ENCODE results near the gene INTS11. TPM values are rescaled to one million over a fixed set of nuclear protein-coding genes. Genes with fewer than 3 reads are reported as not detected.

Gene INTS11
- total and polyA plus RNA-seq, 2 experiments from 2014 or later = 102 to 161 TPM

DNA sequence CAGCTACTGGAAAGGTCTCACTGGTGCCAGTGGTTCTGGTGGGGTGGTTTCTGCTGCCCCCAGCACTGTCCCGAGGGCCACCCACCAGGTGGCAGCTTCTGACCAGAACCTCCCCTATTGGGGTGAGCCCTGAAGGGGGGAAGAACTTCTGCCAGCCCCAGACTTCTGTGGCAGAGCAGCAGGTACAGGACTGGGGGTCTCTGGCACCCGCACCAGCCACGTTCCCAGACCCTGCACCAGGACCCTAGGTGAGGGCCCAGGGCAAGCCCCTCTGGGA is 14.4 kb downstream of the INTS11 start:
- no peaks in the 10 kb centered on the region for H3K9me2 ChIP-seq (ENCODE audit: insufficient read depth)
- Mint-ChIP-seq H3K4me1 (peaks cover 19% of the 10 kb centered on the region; the same call in 2 of the 3 replicates), H3K27ac (no peak overlapping the region), H3K27me3 (ENCODE audit: insufficient read depth, low read depth, poor library complexity) (peaks cover 21% of the 10 kb centered on the region), H3K4me3 (peak overlapping the region; percentile 78; the same call in 2 of the 3 replicates), H3K36me3 (ENCODE audit: low read depth) (peaks cover 26% of the 10 kb centered on the region), H3K9me3 (no peaks in the 10 kb centered on the region)
- H3K79me2 ChIP-seq (replicated peaks; ENCODE audit: insufficient read depth) = peaks cover 5% of the 10 kb centered on the region; the same call in 1 of the 2 replicates
- H3K27me3 ChIP-seq (ENCODE audit: insufficient read depth) = no peaks in the 10 kb centered on the region
- peak overlapping the region; percentile 90; the same call in 1 of the 2 replicates for H3K4me3 ChIP-seq
- peak overlapping the region; percentile 90; the same call in 1 of the 2 replicates for H3K4me2 ChIP-seq
- H3K27ac ChIP-seq (ENCODE audit: low read depth) = no peak overlapping the region
- peaks cover 16% of the 10 kb centered on the region for H3F3A ChIP-seq (replicated peaks; ENCODE audit: low read depth)
- DNase-seq (ENCODE audit: low spot score) (no peak), ATAC-seq (no peak)
- H3K36me3 ChIP-seq (ENCODE audit: insufficient read depth) = peaks cover 8% of the 10 kb centered on the region; the same call in 1 of the 2 replicates
- no peak for TF ChIP-seq CREB1 (CRISPR knock-in tag; IDR thresholded peaks at IDR 0.05; ENCODE audit: low read depth)
- TF ChIP-seq, protein P1, sequence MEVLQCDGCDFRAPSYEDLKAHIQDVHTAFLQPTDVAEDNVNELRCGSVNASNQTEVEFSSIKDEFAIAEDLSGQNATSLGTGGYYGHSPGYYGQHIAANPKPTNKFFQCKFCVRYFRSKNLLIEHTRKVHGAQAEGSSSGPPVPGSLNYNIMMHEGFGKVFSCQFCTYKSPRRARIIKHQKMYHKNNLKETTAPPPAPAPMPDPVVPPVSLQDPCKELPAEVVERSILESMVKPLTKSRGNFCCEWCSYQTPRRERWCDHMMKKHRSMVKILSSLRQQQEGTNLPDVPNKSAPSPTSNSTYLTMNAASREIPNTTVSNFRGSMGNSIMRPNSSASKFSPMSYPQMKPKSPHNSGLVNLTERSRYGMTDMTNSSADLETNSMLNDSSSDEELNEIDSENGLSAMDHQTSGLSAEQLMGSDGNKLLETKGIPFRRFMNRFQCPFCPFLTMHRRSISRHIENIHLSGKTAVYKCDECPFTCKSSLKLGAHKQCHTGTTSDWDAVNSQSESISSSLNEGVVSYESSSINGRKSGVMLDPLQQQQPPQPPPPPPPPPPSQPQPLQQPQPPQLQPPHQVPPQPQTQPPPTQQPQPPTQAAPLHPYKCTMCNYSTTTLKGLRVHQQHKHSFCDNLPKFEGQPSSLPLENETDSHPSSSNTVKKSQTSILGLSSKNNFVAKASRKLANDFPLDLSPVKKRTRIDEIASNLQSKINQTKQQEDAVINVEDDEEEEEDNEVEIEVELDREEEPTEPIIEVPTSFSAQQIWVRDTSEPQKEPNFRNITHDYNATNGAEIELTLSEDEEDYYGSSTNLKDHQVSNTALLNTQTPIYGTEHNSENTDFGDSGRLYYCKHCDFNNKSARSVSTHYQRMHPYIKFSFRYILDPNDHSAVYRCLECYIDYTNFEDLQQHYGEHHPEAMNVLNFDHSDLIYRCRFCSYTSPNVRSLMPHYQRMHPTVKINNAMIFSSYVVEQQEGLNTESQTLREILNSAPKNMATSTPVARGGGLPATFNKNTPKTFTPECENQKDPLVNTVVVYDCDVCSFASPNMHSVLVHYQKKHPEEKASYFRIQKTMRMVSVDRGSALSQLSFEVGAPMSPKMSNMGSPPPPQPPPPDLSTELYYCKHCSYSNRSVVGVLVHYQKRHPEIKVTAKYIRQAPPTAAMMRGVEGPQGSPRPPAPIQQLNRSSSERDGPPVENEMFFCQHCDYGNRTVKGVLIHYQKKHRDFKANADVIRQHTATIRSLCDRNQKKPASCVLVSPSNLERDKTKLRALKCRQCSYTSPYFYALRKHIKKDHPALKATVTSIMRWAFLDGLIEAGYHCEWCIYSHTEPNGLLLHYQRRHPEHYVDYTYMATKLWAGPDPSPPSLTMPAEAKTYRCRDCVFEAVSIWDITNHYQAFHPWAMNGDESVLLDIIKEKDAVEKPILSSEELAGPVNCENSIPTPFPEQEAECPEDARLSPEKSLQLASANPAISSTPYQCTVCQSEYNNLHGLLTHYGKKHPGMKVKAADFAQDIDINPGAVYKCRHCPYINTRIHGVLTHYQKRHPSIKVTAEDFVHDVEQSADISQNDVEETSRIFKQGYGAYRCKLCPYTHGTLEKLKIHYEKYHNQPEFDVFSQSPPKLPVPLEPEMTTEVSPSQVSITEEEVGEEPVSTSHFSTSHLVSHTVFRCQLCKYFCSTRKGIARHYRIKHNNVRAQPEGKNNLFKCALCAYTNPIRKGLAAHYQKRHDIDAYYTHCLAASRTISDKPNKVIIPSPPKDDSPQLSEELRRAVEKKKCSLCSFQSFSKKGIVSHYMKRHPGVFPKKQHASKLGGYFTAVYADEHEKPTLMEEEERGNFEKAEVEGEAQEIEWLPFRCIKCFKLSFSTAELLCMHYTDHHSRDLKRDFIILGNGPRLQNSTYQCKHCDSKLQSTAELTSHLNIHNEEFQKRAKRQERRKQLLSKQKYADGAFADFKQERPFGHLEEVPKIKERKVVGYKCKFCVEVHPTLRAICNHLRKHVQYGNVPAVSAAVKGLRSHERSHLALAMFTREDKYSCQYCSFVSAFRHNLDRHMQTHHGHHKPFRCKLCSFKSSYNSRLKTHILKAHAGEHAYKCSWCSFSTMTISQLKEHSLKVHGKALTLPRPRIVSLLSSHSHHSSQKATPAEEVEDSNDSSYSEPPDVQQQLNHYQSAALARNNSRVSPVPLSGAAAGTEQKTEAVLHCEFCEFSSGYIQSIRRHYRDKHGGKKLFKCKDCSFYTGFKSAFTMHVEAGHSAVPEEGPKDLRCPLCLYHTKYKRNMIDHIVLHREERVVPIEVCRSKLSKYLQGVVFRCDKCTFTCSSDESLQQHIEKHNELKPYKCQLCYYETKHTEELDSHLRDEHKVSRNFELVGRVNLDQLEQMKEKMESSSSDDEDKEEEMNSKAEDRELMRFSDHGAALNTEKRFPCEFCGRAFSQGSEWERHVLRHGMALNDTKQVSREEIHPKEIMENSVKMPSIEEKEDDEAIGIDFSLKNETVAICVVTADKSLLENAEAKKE (CRISPR knock-in tag; IDR thresholded peaks at IDR 0.05) = no peak
- no peak for TF ChIP-seq EZH2phosphoT487 (IDR thresholded peaks at IDR 0.05; ENCODE audit: unreplicated experiment)
- TF ChIP-seq POLR2AphosphoS5 (IDR thresholded peaks at IDR 0.05; ENCODE audit: low read depth) = no peak
- no peak for TF ChIP-seq NANOG (IDR thresholded peaks at IDR 0.05; ENCODE audit: borderline replicate concordance)
- no peak for TF ChIP-seq EZH2 (IDR thresholded peaks at IDR 0.05; ENCODE audit: low read depth, unreplicated experiment)
- no peak for TF ChIP-seq ZNF114 (CRISPR knock-in tag; IDR thresholded peaks at IDR 0.05)
- TF ChIP-seq STAT1 (IDR thresholded peaks at IDR 0.05; ENCODE audit: unreplicated experiment) = no peak
- TF ChIP-seq, protein P2, sequence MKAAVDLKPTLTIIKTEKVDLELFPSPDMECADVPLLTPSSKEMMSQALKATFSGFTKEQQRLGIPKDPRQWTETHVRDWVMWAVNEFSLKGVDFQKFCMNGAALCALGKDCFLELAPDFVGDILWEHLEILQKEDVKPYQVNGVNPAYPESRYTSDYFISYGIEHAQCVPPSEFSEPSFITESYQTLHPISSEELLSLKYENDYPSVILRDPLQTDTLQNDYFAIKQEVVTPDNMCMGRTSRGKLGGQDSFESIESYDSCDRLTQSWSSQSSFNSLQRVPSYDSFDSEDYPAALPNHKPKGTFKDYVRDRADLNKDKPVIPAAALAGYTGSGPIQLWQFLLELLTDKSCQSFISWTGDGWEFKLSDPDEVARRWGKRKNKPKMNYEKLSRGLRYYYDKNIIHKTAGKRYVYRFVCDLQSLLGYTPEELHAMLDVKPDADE (IDR thresholded peaks at IDR 0.05) = no peak
- TF ChIP-seq, protein P3, sequence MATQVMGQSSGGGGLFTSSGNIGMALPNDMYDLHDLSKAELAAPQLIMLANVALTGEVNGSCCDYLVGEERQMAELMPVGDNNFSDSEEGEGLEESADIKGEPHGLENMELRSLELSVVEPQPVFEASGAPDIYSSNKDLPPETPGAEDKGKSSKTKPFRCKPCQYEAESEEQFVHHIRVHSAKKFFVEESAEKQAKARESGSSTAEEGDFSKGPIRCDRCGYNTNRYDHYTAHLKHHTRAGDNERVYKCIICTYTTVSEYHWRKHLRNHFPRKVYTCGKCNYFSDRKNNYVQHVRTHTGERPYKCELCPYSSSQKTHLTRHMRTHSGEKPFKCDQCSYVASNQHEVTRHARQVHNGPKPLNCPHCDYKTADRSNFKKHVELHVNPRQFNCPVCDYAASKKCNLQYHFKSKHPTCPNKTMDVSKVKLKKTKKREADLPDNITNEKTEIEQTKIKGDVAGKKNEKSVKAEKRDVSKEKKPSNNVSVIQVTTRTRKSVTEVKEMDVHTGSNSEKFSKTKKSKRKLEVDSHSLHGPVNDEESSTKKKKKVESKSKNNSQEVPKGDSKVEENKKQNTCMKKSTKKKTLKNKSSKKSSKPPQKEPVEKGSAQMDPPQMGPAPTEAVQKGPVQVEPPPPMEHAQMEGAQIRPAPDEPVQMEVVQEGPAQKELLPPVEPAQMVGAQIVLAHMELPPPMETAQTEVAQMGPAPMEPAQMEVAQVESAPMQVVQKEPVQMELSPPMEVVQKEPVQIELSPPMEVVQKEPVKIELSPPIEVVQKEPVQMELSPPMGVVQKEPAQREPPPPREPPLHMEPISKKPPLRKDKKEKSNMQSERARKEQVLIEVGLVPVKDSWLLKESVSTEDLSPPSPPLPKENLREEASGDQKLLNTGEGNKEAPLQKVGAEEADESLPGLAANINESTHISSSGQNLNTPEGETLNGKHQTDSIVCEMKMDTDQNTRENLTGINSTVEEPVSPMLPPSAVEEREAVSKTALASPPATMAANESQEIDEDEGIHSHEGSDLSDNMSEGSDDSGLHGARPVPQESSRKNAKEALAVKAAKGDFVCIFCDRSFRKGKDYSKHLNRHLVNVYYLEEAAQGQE (IDR thresholded peaks at IDR 0.05; ENCODE audit: unreplicated experiment) = no peak
- TF ChIP-seq CTCF (conservative IDR thresholded peaks at IDR 0.05; ENCODE audit: low read depth in 2 of 2) = no peak
- TF ChIP-seq ZNF331 (CRISPR knock-in tag; IDR thresholded peaks at IDR 0.05; ENCODE audit: low read depth) = no peak
- no peak for TF ChIP-seq JUNB (IDR thresholded peaks at IDR 0.05; ENCODE audit: unreplicated experiment)
- H4K20me1 ChIP-seq (replicated peaks; ENCODE audit: insufficient read depth) = peaks cover 6% of the 10 kb centered on the region; the same call in 1 of the 2 replicates
- H3K4me1 ChIP-seq (ENCODE audit: insufficient read depth) = peaks cover 4% of the 10 kb centered on the region; the same call in 1 of the 2 replicates
- no peak overlapping the region for H2AFZ ChIP-seq

Data from GM23338 (cell line).